NCI-H2196 treated with DMSO at 0.1 percent for 48 hours (cell line): Measurements from ENCODE around the gene KCNIP2.

Source experiments
- DNase-seq: peaks from one replicate; lab custom pipeline; 2025; ENCODE audit not compliant: unreplicated experiment; lab: John Stamatoyannopoulos, UW

Gene KCNIP2

DNA sequence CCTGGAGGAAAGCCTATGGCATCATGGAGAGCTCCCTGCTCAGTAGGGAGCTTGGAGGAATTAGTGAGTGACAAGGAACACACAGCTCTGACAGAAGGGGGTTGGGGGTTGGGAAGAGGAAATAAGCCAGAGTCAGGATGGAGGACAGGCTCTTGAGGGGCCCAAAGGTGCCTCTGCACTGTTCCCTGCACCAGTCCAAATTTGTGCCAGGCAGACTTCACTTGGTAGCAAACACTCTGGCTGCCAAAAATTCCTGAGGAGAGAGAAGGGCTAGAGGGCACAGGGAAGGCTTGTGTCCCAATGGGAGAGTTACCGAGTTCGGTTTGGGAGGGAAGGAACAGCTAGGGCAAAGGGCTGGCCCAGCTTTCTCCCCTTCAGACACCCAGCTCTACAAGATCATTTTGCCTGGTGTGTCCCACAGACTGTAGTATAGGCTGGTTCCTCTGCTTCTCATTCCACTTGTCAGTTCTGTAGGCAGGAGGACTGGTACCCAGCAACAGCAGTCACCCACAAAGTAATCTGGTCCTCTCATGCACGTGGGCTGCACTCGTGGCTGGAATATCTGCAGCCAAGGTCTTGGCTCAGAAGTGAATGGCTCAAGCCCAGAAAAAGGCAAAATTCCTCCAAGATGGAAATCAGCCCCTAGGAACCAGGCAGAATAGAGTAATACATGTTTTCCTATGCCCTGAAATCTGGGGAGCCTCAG lies 8.0 kb upstream of the KCNIP2 start:
- DNase-seq: no peak

DNA sequence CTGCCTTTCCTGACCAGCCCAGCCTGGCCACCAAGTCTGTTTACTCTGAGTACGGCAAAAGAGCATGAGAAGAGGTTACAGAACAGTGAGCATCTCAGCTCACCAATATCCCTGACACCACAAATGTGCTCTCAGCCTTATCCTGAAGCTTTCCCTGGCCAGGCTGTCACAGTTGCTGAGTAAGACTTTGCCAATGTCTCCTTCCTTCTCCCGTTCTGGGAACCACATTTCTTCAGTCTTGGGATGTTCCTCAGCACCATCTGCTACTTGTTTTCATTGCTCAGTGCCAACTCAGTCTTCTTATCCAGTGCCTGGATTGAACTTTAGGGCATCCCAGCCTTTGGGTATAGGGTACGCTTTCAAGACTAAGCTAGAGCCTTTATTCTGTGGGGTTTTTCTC lies 7.1 kb upstream of the KCNIP2 start:
- DNase-seq: no peak

DNA sequence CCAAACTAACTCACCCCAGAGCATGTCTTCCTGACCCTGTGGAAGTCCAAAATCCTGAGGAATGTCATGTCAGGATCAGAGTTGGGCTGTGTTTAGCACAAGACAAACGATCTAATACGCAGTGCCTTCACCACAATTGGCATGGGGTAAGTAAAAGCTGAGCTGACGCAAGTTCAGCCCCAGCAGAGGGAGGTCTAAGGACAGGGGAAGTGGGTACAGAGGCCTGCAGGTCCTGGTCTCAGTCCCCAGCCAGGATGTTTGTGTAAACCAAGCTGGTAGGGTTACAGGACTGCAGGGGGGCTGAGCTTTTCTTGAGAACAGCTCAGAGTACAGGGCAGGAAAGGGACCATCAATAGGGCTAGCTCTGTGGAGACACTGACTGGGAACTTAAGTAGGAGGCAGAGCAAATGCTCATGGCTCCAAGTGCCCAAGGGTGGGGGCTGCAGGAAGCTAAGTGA lies 5.3 kb upstream of the KCNIP2 start:
- DNase-seq: no peak

DNA sequence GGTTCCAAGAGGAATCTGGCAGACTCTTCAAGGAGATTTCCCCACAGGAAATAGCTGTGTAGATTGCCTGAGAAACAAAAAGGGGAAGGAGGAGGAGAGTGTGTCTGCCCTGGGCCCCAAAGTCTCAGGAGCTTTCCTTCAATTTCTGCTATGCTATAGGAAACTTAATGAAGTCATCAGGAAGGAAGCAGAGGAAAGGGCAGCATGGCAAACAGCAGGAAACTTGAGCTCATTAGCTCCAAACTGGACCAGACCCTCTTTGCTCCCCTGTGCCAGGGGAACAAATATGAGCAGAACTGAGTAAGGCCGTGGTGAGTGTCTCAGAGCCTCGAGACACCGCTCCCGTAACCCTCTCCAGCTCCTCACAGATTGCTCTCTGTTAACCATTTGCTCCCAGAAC lies 4.8 kb upstream of the KCNIP2 start:
- DNase-seq: no peak

DNA sequence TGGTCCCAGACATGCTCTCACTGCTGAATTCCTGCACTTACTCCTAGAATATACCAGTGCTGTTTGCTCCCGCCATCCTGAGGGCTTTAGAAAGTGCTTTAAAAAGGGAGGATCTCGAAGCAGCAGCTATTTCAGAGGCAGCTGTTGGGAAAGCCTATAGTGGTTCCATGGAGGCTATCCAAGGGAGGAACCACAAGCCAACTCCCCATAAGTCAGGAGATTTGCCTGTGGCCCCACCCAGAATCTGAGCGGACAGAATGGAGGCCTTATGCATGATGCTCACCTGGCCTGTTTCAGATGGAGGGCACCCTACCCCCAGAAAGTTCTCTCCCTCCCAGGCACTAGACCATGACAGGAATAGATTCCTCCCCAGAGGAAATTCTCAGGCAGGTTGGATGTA lies 2.3 kb upstream of the KCNIP2 start:
- DNase-seq: no peak

DNA sequence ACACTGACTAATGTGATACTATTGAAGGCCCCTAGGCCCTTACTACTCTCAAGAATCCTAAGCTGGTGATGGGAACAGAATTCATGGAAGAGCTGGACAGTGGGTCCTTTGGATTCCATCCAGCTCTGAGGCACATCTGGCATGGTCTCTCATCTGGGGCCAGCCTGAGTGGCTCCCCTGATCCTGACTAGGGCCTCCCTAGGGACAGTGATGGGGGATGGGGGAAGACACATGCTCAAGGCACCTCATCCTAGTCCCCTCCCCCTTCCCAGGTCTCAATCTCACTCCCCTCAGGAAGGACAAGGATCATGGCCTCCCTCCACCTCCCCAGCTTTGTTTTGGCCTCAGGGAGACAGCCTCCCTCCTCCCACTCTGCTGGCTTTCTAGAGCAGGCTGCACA lies 1.8 kb downstream of the KCNIP2 start:
- DNase-seq: no peak

DNA sequence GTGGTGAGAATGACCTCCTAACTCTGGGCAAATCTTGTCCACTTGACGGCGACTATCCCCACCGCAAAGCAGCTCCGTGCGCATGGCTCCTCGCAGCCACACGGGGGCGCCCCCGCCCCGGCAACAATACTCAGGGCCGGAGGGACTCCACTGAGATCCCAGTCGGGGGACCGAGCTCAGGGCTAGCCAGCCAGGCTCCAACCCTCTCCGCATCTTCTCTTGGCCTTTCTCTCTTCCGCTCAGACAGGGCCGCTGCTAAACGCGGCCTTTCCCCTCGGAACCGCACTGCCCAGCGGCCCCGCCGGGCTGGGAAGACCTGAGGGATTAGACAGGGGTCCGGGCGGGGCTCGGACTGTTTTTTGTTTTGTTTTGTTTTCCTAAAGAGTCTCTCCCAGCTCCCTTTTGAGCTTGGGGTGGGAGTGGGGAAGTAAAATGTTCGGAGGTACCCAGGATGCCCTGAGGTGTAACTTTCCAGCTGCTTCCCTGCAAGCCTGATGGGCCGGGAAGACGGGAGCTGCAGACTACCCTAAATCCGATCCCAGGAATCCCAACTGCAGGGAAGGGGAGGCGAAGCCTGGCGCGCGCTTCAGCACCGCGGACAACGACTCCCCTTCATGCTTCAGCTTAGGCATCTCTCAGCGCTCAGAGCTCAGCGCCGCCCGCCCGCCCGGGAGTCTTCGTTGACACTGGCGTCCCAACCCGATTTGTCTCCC lies 2.7 kb downstream of the KCNIP2 start:
- peak; percentile 32 for DNase-seq

DNA sequence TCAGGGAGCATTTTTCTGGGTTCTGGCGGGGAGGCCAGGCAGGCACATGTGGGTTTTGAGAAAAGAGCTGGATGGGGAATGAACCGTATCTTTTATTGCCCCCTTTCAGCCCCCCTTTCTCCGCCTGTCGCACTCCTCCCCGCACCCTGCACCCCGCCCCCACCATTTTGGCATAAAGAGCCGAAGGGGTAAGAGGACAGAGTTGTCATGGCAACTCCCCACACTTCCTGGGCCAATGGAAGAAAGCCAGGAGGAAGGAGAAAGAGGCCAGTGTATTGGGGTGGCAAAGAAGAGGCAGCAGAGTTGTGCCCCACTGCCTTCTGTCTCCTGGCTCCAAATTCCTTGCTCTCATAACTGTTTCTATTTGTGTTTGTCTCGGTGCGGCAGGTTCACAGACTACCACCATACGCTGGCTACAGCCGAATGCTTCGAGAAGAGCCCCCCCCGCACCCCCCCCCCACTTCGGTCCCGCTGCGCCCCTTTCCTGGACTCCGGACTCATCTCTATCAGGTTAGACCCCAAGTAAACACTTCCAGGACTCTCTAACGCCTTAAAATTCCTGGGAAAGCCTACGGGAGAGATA lies 3.4 kb downstream of the KCNIP2 start:
- DNase-seq: no peak

DNA sequence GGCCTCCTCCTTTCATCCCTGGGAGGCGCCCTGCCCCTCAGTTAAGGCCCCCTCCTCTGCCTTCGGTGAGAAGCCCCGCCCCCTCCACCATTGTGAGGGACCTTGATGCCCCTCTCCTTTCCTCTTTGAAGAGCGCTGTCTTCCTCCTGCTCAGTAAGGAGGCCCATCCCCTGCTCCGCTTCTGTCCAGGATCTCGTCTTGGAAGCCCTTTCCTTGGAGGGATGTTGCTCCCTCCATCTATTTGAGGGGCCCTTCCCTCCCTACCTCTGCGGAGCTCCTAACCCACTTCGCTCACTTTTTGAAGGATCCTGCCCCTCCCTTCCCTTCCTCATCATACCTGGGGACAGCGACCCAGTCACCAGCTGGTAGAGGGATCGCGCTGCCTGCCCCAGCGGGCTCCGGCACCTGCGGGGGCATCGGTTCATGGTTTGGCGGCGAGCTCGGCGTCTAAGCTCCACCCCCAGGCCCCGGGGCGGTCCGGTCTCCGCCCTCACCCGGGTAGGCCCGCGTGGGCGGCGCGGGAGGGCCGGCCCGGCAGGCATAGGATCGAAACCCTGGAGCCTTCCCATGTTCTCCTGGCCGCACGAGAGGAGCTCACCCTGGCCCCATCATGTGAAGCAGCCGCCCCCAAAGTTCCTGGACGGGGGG lies 4.1 kb downstream of the KCNIP2 start:
- no peak for DNase-seq

DNA sequence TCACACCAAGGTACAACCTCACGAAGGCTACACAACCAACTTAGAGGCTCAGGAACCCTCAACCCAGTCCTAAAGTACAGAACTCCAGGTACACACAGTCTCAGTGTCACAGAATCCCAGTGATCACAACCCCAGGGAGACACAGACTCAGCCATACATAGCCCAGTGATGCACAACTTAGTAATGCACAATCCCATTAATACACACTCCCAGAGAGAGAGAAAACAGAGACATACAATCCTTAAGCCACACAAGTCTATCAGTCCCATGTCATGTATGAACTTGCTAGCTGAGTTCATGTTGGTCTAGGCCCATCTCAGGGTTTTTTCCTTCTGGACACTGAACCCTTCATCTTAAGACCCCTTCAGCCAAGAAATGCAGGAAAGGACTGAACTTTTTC lies 4.6 kb downstream of the KCNIP2 start:
- DNase-seq: no peak

DNA sequence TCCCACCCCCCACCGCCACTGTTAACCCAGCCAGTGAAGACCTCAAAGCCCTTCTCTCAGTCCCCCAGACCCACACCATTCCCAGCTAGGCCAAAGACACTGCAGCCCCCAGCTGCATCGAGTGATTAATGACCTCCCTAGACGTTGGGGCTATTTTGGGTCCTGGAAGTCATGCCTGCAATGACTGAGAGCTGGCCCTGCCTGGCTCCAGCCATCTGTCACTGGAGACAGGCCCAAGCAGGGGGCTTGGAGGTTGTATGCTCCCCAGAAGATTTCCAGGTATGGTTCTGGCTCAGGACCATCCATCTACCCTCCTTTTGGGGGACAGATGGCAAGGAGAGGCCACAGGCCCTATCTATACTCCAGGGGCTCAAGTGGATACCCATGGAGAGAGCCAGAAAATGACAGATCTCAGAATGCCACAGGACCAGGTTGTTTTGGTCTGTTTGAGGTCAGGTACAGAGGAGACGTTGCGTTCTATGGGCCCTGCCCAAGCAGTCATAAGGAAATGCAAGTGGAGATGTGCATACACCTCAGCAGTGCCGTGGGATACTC lies 5.1 kb downstream of the KCNIP2 start:
- no peak for DNase-seq

DNA sequence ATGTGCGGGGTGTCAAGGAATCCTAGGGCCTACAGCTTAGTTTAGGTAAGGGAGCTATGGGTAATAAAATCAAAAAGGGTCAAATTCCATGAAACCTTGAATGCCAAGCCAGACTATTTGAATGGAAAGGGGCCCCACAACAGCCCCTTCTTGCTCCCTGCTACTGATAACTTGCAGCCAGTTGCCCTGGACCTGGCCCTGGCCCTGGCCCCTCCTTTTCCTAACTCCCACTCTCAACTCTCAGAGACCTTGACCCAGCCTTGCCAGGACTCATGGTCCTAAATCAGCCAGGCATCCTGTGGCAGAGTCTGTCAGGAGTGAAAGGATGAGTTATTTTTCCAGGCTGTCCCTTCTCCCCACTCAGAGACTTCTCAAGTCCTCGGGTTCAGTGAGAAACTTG lies 5.9 kb downstream of the KCNIP2 start:
- DNase-seq: no peak

DNA sequence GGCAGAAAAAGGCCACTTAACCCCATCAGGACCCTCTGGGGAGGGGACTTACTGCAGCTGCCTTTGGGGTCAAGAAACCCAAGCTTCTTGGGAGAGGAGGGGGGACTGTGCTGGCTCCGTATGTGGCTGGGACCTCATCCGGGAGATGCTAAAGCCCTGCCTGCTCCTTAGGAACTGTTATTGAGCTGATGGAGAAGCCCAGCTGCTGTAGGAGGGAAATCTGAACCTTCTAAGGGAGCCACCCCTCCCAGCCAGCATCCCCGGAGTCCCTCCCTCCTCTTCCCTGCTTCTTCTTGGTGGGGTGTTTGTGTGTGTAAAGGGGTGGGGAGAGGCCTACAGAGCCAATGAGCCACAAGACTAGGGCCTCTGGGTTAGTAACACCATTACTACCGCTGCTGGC lies 8.2 kb downstream of the KCNIP2 start:
- no peak for DNase-seq

DNA sequence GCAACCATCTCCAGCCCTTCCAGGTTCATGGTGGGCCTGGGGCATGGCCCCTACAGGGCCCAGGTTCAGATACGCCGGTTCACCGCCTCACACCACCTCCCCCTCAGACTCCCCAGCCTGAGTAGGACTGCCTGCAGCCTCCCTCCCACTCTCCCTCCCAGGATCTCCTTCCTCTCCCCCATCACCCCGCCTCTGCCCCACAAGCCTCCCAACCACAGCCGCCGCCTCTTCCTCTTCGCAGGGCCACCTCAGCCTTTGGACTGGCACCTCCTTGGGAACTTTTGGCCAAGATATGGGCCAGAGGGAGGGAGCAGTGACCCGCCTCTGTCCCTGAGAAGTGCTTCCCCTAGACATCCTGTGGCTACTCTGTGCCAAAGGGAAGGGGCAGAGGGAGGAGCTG lies 9.3 kb downstream of the KCNIP2 start:
- DNase-seq: no peak

DNA sequence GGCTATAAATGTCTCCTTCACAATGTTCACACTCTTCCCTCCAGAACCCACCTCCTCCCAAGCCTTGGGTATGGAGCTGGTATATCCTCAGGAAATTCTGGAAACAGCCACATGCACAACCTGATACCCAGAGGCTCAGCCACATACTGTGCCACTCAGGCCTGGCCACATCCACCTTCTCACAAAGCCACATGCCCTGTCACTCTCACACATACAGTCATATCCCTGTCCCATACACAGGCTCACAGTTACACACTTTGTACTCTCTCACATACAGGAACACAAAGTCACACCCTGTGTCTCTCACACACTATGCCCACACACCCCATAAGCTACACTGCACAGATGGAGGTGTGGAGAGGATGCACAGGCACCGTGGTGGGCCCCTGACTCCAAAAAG lies 10.1 kb downstream of the KCNIP2 start:
- no peak for DNase-seq

DNA sequence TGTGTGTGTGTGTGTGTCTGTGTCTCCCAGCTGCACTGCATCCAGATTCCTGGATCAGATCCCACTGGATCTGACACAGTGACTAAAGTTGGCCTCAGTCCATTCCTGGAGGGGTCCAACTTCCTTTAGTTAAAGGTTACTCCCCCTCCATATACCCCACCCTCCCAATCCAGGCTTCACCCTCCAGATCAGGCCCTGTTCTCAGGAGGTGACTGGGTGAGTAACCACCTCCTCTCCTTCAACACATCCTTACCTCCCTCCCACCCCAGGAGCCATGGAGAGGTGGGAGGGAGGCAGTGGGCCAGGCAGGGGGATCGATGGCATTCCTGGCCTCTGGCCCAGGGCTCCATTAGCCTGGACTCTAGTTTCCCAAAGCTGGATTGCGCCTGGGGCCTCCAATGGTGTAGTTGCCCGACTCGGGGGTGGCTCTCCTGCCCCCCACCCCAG lies 11.3 kb downstream of the KCNIP2 start:
- no peak for DNase-seq

DNA sequence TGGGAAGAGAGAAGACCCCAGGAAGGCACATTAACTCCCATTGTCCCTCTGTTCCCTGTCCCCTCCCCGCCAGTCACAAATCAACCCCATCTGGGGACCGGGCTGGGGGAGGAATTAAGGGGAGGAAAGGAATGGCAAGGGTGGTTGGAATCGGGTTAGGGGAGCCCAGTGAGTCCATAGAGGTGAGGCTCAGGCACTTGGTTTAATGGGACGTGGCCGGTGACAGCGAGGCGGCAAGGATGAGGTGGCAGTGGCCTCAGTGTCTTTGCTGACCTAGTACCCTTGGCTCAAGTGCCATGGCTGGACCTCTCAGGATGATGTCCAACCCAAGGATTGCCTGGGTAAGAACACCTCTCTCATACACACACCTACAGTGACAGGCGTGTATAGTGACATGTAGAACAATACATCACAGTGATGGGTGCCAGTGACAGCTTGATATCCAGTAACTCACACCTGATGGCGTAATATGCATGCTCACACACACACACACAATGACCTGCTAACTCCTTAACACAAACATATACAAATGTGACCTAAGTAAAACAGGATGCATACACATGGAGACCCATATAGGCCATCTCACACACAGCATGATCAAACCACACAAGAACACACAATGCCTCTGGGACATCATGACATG lies 12.3 kb downstream of the KCNIP2 start:
- DNase-seq: no peak

DNA sequence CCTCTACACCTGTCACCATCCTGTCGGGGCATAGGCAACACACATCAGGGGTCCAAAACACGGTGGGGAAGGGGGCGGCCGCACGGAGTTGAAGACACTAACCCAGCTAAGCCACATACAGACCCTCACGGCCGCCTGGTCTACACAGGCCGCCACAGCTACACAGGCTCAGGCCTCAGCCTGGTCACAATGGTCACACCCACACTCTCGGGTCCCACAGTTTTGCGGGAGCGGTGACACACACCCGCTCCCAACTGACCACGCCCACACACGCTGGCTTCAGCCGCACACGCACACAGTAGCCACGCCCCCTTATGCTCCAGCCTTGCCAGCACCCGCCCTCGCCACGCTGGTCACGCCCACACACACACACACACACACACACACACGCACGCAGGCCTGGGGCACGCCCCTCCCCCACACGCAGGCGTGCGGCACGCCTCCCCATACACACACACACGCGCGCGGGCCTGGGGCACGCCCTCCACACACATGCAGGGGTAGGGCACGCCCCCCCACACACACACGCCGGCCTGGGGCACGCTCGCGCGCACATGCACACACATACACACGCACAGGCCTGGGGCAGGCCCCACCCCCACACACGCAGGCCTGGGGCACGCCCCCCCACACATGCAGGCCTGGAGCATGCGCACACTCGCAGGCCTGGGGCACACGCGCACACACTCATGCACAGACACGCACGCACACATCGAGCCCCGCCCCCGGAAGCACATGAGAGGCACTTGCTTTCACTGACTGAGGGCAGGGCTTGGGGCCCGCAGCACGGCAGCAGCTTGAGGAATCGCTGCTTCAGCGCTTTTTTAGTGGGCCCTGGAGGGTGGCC lies 13.1 kb downstream of the KCNIP2 start:
- peak; percentile 78 for DNase-seq

DNA sequence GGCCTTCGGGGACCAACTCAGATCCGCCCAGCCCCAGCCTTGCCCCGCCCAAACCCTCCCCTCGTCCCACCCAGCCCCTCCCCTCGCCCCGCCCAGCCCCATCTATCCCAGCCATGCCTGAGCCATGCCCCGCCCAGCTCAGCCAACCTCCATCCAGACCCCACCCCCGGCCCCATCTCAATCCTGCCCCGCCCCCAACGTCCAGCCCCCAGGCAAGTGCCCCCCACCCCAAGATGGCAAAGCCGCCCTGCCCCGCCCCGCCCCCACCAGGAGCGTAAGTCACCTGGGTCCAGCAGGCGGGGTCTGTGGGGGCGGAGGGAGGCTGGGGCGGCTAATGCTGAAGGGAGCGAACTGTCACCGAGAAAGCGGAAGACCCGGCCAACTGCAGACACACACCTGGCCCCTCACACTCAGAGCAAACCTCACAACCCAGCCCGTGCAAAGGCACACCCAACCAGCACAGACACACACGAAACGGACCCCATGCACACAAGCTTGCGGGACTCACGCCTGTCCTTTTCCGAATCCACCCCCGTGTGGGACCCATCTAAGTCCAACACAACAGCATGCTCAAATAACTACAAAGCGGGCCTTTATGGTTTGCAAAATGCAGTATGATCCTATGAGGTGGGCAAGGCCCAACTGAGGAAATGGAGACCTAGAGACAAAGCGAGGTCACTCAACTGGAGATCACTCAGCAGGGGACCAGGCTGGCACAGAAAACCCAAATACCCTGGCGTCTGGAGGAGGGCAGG lies 13.9 kb downstream of the KCNIP2 start:
- no peak for DNase-seq
